Activated CD4-positive, alpha-beta T cell treated with anti-CD3 and anti-CD28 coated beads, Interleukin-2, amount 50 U/mL, for 48 hours (primary cell): ENCODE measurements around the gene TMPRSS5.

Experiments
- DNase-seq, 2 experiments: peaks; one replicate each; pipeline ENCODE4 v3.0.0-alpha.2; 2020

Gene TMPRSS5

DNA sequence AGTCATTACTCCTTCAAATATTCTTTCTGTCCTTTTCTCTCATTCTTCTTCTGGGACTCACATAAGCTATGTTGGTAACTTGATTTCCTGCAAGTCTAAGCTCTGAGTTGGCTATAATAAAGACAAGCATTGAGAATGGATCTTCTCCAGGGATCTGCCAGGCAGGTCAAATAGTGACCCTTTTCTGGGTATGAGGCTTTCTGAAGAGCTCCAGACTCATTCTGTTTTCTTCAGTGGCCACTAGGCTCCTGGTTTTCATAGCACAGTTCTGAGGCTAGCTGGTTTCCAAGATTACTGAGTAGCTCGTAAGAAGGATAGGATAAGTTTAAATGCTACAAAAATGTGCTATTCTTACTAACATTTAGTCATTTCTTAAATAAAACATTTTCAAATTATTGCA is 38.3 kb downstream of the TMPRSS5 start:
- no peak for DNase-seq

DNA sequence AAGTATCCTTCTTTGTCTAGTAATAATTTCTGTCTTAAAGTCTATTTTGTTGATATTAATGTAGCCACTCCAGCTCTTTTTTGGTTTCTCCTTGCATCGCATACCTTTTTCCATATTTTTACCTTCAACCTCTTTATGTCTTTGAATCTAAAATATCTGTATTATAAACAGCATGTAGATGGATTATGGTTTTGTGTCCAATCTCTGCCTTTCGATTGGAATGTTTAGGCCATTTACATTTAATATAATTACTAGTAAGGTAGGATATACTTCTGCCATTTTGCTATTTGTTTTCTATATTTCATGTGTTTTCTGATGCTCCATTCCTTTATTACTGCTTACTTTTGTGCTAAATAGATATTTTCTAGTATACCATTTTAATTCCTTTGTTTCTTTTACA is 39.5 kb downstream of the TMPRSS5 start:
- DNase-seq = no peak

GRCh38 chr11:113664981-113665710 is 41.0 kb downstream of the TMPRSS5 start:
- no peak for DNase-seq

- no peak for DNase-seq
These were observed 41.8 kb downstream of the TMPRSS5 start for GRCh38 chr11:113664069-113664980.

- DNase-seq = no peak
These were observed 42.5 kb downstream of the TMPRSS5 start for GRCh38 chr11:113663567-113663966.

GRCh38 chr11:113655771-113656170 is 50.3 kb downstream of the TMPRSS5 start:
- no peak for DNase-seq

DNA sequence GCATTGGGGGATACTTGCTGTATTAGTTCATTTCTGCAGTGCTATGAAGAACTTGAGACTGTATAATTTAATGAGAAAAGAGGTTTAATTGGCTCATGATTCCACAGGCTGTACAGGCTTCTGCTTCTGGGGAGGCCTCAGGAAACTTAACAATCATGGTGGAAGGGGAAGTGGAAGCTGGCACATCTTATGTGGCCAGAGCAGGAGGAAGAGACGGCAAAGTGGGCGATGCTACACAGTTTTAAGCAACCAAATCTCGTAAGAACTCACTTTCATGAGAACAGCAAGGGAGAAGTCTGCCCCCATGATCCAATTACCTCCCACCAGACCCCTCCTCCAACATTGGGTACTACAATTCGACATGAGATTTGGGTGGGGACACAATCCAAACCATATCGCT is 55.1 kb downstream of the TMPRSS5 start:
- no peak for DNase-seq

DNA sequence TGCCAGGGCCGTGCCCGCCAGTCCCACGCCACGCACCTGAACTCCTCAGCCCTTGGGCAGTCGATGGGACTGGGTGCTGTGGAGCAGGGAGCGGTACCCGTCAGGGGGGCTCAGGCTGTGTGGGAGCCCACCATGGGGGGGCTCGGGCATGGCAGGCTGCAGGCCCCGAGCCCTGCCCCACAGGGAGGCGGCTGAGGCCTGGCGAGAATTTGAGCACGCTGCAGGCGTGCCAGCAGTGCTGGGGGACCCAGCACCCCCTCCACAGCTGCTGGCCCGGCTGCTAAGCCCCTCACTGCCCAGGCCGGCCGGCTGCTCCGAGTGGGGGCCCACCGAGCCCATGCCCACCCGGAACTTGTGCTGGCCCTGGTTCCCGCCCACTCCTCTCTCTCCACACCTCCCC is 56.8 kb downstream of the TMPRSS5 start:
- DNase-seq = no peak

- no peak for DNase-seq
These were observed 58.3 kb downstream of the TMPRSS5 start for GRCh38 chr11:113647856-113648255.

- DNase-seq = no peak
These were observed 59.0 kb downstream of the TMPRSS5 start for GRCh38 chr11:113647108-113647507.

GRCh38 chr11:113645593-113646349 is 60.3 kb downstream of the TMPRSS5 start:
- DNase-seq = no peak

GRCh38 chr11:113644605-113645004 is 61.5 kb downstream of the TMPRSS5 start:
- DNase-seq = no peak

- no peak for DNase-seq
These were observed 62.4 kb downstream of the TMPRSS5 start for GRCh38 chr11:113643701-113644100.

DNA sequence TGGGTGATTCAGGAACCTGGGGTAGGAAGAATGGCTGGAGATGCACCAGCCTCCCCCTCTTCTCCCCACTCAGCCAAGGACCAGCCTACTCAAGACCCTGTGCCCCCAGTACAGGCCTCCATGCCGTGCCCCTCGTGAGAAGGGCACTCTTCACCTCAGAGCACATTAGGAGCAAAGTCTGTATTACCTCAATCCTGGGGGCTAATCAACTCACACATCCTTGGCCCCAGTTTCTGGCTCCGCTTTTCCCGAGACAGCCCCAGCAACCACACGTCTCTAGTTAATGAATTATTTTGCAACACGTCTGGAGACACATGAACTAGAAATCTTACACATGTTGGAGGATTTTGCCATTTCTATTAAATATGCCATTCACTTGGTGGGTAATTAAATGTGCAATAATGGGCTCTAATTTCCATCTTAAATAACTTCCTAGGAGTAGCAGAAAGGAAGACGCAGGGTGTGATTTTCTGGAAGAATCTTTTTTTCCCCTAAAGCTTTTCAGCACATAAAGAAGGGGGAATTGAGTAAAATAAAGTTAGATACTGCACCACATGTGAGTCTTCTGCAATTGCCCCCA is 63.0 kb downstream of the TMPRSS5 start:
- no peak for DNase-seq

DNA sequence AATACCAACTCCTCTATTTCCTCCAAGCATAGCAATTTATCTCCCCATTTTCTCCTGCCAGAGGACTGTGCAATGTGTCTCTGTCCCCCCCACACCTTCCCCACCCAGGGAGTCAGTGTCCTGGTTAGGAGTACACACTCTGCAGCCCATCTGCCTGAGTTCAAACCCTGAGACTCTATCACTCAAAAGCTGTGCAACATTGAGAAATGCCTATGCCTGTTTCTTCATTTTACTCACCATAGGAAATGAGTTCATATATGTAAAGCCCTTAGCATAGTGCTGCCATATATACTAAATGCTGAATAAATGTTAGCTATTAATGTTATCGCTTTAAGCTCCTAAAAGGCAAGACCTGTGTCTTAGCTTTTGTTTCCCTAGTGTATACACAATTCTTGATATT is 64.0 kb downstream of the TMPRSS5 start:
- no peak for DNase-seq

- DNase-seq = no peak
These were observed 67.7 kb downstream of the TMPRSS5 start for GRCh38 chr11:113638376-113638775.

DNA sequence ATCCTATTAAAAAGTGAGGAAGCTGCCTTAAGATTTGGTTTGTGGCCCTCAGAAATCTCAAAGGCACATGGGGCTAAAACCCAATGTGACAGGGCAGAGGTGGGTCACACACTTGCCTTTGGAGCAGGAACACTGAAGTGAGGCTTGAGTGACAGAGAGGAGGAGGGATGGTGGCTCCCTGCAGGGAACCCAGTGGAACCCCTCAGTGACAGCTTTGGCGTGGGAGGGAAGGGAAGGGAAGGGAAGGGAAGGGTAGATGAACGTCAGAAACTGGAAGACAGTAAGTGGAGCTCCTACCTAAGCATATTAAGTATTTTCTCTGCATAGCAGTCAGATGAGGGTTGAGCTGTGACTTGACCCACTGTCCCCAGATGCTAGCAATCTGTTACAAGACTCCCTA is 68.5 kb downstream of the TMPRSS5 start:
- DNase-seq = no peak
